K562 (cell line): ENCODE measurements around the gene NELFE. TPM values are rescaled to one million over a fixed set of nuclear protein-coding genes. Genes with fewer than 3 reads are reported as not detected.

Experiments
- C11orf30 ChIP-seq: fragments of 450-650 bp; IDR thresholded peaks from 2 replicates; pipeline ENCODE4 v1.6.1; 2016; ENCODE audit warnings: low read depth, mild to moderate bottlenecking
- E2F3 ChIP-seq: fragments of 250-450 bp; sonication (Bioruptor Pico); IDR thresholded peaks from 2 replicates; pipeline ENCODE4 v1.4.0; 2020; ENCODE audit warnings: mild to moderate bottlenecking
- ELF2 ChIP-seq: fragments of 250-450 bp; sonication (Bioruptor Pico); IDR thresholded peaks from 2 replicates; pipeline ENCODE4 v1.5.0; 2021; ENCODE audit warnings: mild to moderate bottlenecking
- GTF2B ChIP-seq: IDR thresholded peaks from 2 replicates; pipeline ENCODE4 v1.6.1; 2011; ENCODE audit not compliant: insufficient read length; ENCODE audit errors: extremely low read depth
- HOXB6 ChIP-seq: fragments of 250-450 bp; sonication (Bioruptor Pico); IDR thresholded peaks from 2 replicates; pipeline ENCODE4 v1.5.1; 2022; ENCODE audit warnings: mild to moderate bottlenecking, borderline replicate concordance
- ILK ChIP-seq: fragments of 450-650 bp; IDR thresholded peaks from 2 replicates; pipeline ENCODE4 v1.6.1; 2016; ENCODE audit warnings: missing genetic modification characterization, low read depth, mild to moderate bottlenecking, missing compliant biosample characterization, moderate library complexity, borderline replicate concordance
- KDM5B ChIP-seq: fragments of 200-600 bp; sonication (generic); IDR thresholded peaks from 2 replicates; pipeline ENCODE4 v1.6.1; 2012; ENCODE audit warnings: low read depth, mild to moderate bottlenecking, moderate library complexity, low read length, control low read depth, inconsistent platforms; ENCODE audit not compliant: insufficient replicate concordance
- MBD1 ChIP-seq: fragments of 250-450 bp; sonication (Bioruptor Pico); IDR thresholded peaks from 2 replicates; pipeline ENCODE4 v1.8.0; 2022; ENCODE audit warnings: inconsistent platforms
- NFIC ChIP-seq: fragments of 450-650 bp; IDR thresholded peaks from 2 replicates; pipeline ENCODE4 v1.6.1; 2017; ENCODE audit warnings: mild to moderate bottlenecking, inconsistent platforms
- NR2F6 ChIP-seq: fragments of 450-650 bp; formaldehyde crosslinking; IDR thresholded peaks from 2 replicates; pipeline ENCODE4 v1.4.0; 2020; ENCODE audit warnings: mild to moderate bottlenecking
- NR3C1 ChIP-seq: sonication (generic); formaldehyde crosslinking; IDR thresholded peaks from 2 replicates; pipeline ENCODE4 v1.8.1; 2022; ENCODE audit warnings: missing genetic modification reagents
- POLR2AphosphoS5 ChIP-seq: IDR thresholded peaks from 2 replicates; pipeline ENCODE4 v1.6.1; 2011; ENCODE audit warnings: mild to moderate bottlenecking, low read depth, low read length, moderate library complexity; ENCODE audit not compliant: control insufficient read depth, insufficient read depth
- RAD51 ChIP-seq: fragments of 450-650 bp; IDR thresholded peaks from 2 replicates; pipeline ENCODE4 v1.7.1; 2016; ENCODE audit warnings: low read depth, mild to moderate bottlenecking, borderline replicate concordance
- RBM14 ChIP-seq: fragments of 200-400 bp; formaldehyde crosslinking; IDR thresholded peaks from 2 replicates; pipeline ENCODE4 v1.6.1; 2018; ENCODE audit warnings: low read depth, mild to moderate bottlenecking, low read length, moderate library complexity, borderline replicate concordance; ENCODE audit not compliant: insufficient read depth
- RBM22 ChIP-seq: fragments of 200-400 bp; formaldehyde crosslinking; IDR thresholded peaks from 2 replicates; pipeline ENCODE4 v1.6.1; 2018; ENCODE audit warnings: low read length, low read depth; ENCODE audit not compliant: poor library complexity, severe bottlenecking
- STAG1 ChIP-seq: sonication (generic); formaldehyde crosslinking; IDR thresholded peaks from 2 replicates; pipeline ENCODE4 v1.5.0; 2020; ENCODE audit warnings: missing genetic modification reagents, borderline replicate concordance
- TCF7L2 ChIP-seq: fragments of 150-350 bp; IDR thresholded peaks from 2 replicates; pipeline ENCODE4 v1.6.1; 2016; ENCODE audit warnings: low read depth, mild to moderate bottlenecking, low read length, moderate library complexity
- THRA ChIP-seq: fragments of 450-650 bp; IDR thresholded peaks from 2 replicates; pipeline ENCODE4 v1.6.1; 2017; ENCODE audit warnings: mild to moderate bottlenecking, moderate library complexity
- ZNF121 ChIP-seq: sonication (generic); formaldehyde crosslinking; conservative IDR thresholded peaks from 2 replicates; pipeline ENCODE4 v1.8.0; 2022; ENCODE audit warnings: missing genetic modification reagents
- ZNF175 ChIP-seq: fragments of 200-800 bp; sonication (Bioruptor generic); IDR thresholded peaks from 2 replicates; pipeline ENCODE4 v1.6.1; 2016; ENCODE audit warnings: low read depth, mild to moderate bottlenecking, missing genetic modification characterization, missing compliant biosample characterization
- ZNF449 ChIP-seq: fragments of 250-450 bp; sonication (Bioruptor Pico); IDR thresholded peaks from 2 replicates; pipeline ENCODE4 v1.8.0; 2022; ENCODE audit warnings: moderate library complexity, mild to moderate bottlenecking, inconsistent platforms
- ZNF79 ChIP-seq: fragments of 250-450 bp; sonication (Bioruptor Pico); IDR thresholded peaks from 2 replicates; pipeline ENCODE4 v1.4.0; 2020; ENCODE audit warnings: low read depth, mild to moderate bottlenecking, moderate library complexity
- polyA plus RNA-seq, 8 experiments: library from polyadenylated mRNA; depleted of rRNA in 4 of 8; stranded (reverse) in 5 of 8; unstranded in 3 of 8; fragments of >200 nt; fragmentation: Nextera tagmentation in 2 of 8; fragmentation: Illumina TruSeq in 1 of 8; extraction: Ambion mirVana in 2 of 8; extraction: Trizol in 1 of 8; gene quantifications; 2 replicates each; pipeline versions ENCODE4 v1.2.1 to v1.2.3, GENCODE V29; 2011 to 2014; ENCODE audit warnings: inconsistent platforms in 1 of 8, missing spikeins in 1 of 8
- total RNA-seq, 7 experiments: library from RNA; depleted of rRNA in 6 of 7; stranded (reverse); fragments of >200 nt in 6 of 7; fragmentation: Illumina TruSeq in 2 of 7; extraction: Trizol in 2 of 7; gene quantifications; 2 replicates each; pipeline versions ENCODE4 v1.2.1 to v1.2.3, GENCODE V29; 2011 to 2021; ENCODE audit warnings: low replicate concordance in 1 of 7

NELFE gene
- total and polyA plus RNA-seq, 9 of the 15 experiments (the other 6 are each of a cell fraction or from before 2014, with no cell fraction given) = 15.2 to 157 (median 91.5) TPM

GRCh38 chr6:31958741-31959739, at the start of gene NELFE, which contains the start of gene SKIC2 (continued):
- TF ChIP-seq NFIC (no peak; the same call in 1 of the 2 replicates), RAD51 (no peak), HOXB6 (CRISPR knock-in tag) (0 out of 2 replicates have a peak, but pooled peaks have one; percentile 36), C11orf30 (peak; percentile 97), ELF2 (CRISPR knock-in tag) (peak; percentile 100), TCF7L2 (no peak), NR3C1 (CRISPR knock-in tag) (no peak), MBD1 (CRISPR knock-in tag) (no peak), ZNF175 (CRISPR knock-in tag) (peak; percentile 97), RBM14 (no peak), NR2F6 (CRISPR knock-in tag) (peak; percentile 99), STAG1 (CRISPR knock-in tag) (no peak), KDM5B (peak; percentile 44), ILK (tag) (no peak), E2F3 (CRISPR knock-in tag) (peak; percentile 87), GTF2B (no peak), RBM22 (peak; percentile 37), POLR2AphosphoS5 (peak; percentile 53; the same call in 1 of the 2 replicates), ZNF79 (CRISPR knock-in tag) (peak; percentile 80; the same call in 1 of the 2 replicates), ZNF121 (CRISPR knock-in tag) (no peak), ZNF449 (peak; percentile 85), THRA (no peak)
